H1 (cell line): ENCODE data around the gene SV2C. TPM values are rescaled to one million over a fixed set of nuclear protein-coding genes. Genes with fewer than 3 reads are reported as not detected.

Source experiments
- CTCF ChIA-PET: fragments of 300-600 bp; sonication (Branson Sonifier 250); formaldehyde crosslinking; loops from one replicate; lab custom pipeline; 2021; ENCODE audit not compliant: partially characterized antibody; lab: Charles Lee
- POLR2A ChIA-PET: fragments of 300-600 bp; sonication (Branson Sonifier 250); formaldehyde crosslinking; loops from one replicate; lab custom pipeline; 2021; ENCODE audit warnings: inconsistent platforms; ENCODE audit not compliant: partially characterized antibody; lab: Charles Lee
- DNase-seq, 2 experiments: peaks; one replicate each; pipeline versions ENCODE4 v3.0.0 to v3.0.0-alpha.2; 2010 to 2022; ENCODE audit warnings: low spot score in 2 of 2, low read depth in 1 of 2, mixed read lengths in 1 of 2
- FAIRE-seq: peaks from 2 replicates; lab custom pipeline; 2011; peaks lifted over from hg19 to GRCh38; lab: Jason Lieb, UNC
- H2AFZ ChIP-seq: 2 replicates; pipeline ENCODE4 v1.8.1; 2012; ENCODE audit warnings: low read length, inconsistent platforms
- H2AK5ac ChIP-seq: 2 replicates; pipeline ENCODE4 v1.6.1; 2013; ENCODE audit warnings: low read depth, low read length
- H2BK120ac ChIP-seq: replicated peaks from 2 replicates; pipeline ENCODE3; 2013; ENCODE audit warnings: low read depth, low read length, inconsistent platforms
- H2BK12ac ChIP-seq: 2 replicates; pipeline ENCODE4 v1.6.1; 2013; ENCODE audit warnings: low read depth, low read length
- H2BK15ac ChIP-seq: 2 replicates; pipeline ENCODE4 v1.6.1; 2013; ENCODE audit warnings: low read length
- H2BK20ac ChIP-seq: 2 replicates; pipeline ENCODE4 v1.6.1; 2013; ENCODE audit warnings: low read length
- H2BK5ac ChIP-seq: 2 replicates; pipeline ENCODE4 v1.6.1; 2013; ENCODE audit warnings: low read depth, low read length
- H3K14ac ChIP-seq: 2 replicates; pipeline ENCODE4 v1.6.1; 2013; ENCODE audit warnings: inconsistent platforms; ENCODE audit not compliant: insufficient read length
- H3K18ac ChIP-seq: 2 replicates; pipeline ENCODE4 v1.6.1; 2013; ENCODE audit warnings: low read length; ENCODE audit errors: extremely low read depth
- H3K23ac ChIP-seq: 2 replicates; pipeline ENCODE4 v1.6.1; 2013; ENCODE audit warnings: inconsistent platforms; ENCODE audit not compliant: insufficient read length
- H3K23me2 ChIP-seq: 2 replicates; pipeline ENCODE4 v1.6.1; 2013; ENCODE audit warnings: low read depth, low read length
- H3K27ac ChIP-seq: 2 replicates; pipeline ENCODE4 v1.6.1; 2011; ENCODE audit warnings: low read depth, low read length, inconsistent platforms
- H3K27me3 ChIP-seq, 4 experiments: replicated peaks in 1 of 4; 1 replicate in 1 of 4; 2 replicates in 3 of 4; pipeline versions ENCODE4 v1.6.1 to v1.8.1; 2011 to 2013; ENCODE audit warnings: low read length in 3 of 4, mild to moderate bottlenecking in 3 of 4, inconsistent platforms in 2 of 4, mixed read lengths in 2 of 4, moderate library complexity in 1 of 4; ENCODE audit not compliant: control insufficient read depth in 3 of 4, insufficient read depth in 3 of 4; ENCODE audit errors: extremely low read depth in 1 of 4
- H3K36me3 ChIP-seq, 4 experiments: 2 replicates each; pipeline versions ENCODE4 v1.6.1 to v1.8.1; 2011 to 2013; ENCODE audit warnings: mild to moderate bottlenecking in 4 of 4, low read length in 3 of 4, moderate library complexity in 2 of 4, control low read depth in 1 of 4, inconsistent platforms in 1 of 4; ENCODE audit not compliant: insufficient read depth in 4 of 4, control insufficient read depth in 2 of 4
- H3K4ac ChIP-seq: replicated peaks from 2 replicates; pipeline ENCODE3; 2013; ENCODE audit warnings: low read length, low read depth, mixed read lengths, inconsistent platforms; ENCODE audit not compliant: insufficient read length
- H3K4me1 ChIP-seq, 4 experiments: replicated peaks in 1 of 4; 1 replicate in 1 of 4; 2 replicates in 3 of 4; pipeline versions ENCODE4 v1.6.1 to v1.8.1; 2011 to 2013; ENCODE audit warnings: low read length in 3 of 4, inconsistent platforms in 2 of 4, mixed read lengths in 1 of 4; ENCODE audit not compliant: insufficient read depth in 4 of 4, control insufficient read depth in 3 of 4
- H3K4me2 ChIP-seq, 2 experiments: 2 replicates each; pipeline versions ENCODE4 v1.6.1 to v1.8.1; 2011 to 2013; ENCODE audit warnings: low read depth in 2 of 2, low read length in 2 of 2, control low read depth in 1 of 2, inconsistent platforms in 1 of 2, mild to moderate bottlenecking in 1 of 2; ENCODE audit not compliant: insufficient read depth in 1 of 2
- H3K4me3 ChIP-seq, 4 experiments: fragments of 200-600, 300-600 bp in 1 of 4; sonication (generic), shearing (Covaris generic), sonication (Bioruptor Twin) in 1 of 4; 2 replicates each; pipeline versions ENCODE4 v1.5.1 to v1.8.1; 2011 to 2016; ENCODE audit warnings: low read length in 4 of 4, low read depth in 3 of 4, control low read depth in 2 of 4, inconsistent platforms in 2 of 4, mild to moderate bottlenecking in 2 of 4, mixed read lengths in 1 of 4, moderate library complexity in 1 of 4; ENCODE audit not compliant: insufficient read depth in 2 of 4; ENCODE audit errors: extremely low read depth in 1 of 4
- H3K56ac ChIP-seq: replicated peaks from 2 replicates; pipeline ENCODE3; 2013; ENCODE audit warnings: low read depth, mild to moderate bottlenecking, mixed read lengths, low read length, inconsistent platforms; ENCODE audit not compliant: insufficient read length
- H3K79me1 ChIP-seq: 2 replicates; pipeline ENCODE4 v1.6.1; 2013; ENCODE audit warnings: low read depth, low read length, control low read depth
- H3K79me2 ChIP-seq, 2 experiments: 2 replicates each; pipeline versions ENCODE4 v1.6.1 to v1.8.1; 2012 to 2013; ENCODE audit warnings: low read length in 2 of 2, mild to moderate bottlenecking in 2 of 2, inconsistent platforms in 1 of 2; ENCODE audit not compliant: insufficient read depth in 2 of 2, control insufficient read depth in 1 of 2
- H3K9ac ChIP-seq, 4 experiments: replicated peaks in 1 of 4; 1 replicate in 1 of 4; 2 replicates in 3 of 4; pipeline versions ENCODE4 v1.6.1 to v1.8.1; 2011 to 2013; ENCODE audit warnings: low read depth in 3 of 4, low read length in 3 of 4, control low read depth in 2 of 4, mild to moderate bottlenecking in 2 of 4, moderate library complexity in 2 of 4, inconsistent platforms in 1 of 4; ENCODE audit errors: extremely low read depth in 1 of 4
- H3K9me3 ChIP-seq, 2 experiments: 2 replicates each; pipeline versions ENCODE4 v1.6.1 to v1.8.1; 2012 to 2013; ENCODE audit warnings: mild to moderate bottlenecking in 2 of 2, moderate library complexity in 2 of 2, control low read depth in 1 of 2, inconsistent platforms in 1 of 2, low read depth in 1 of 2, low read length in 1 of 2, mixed read lengths in 1 of 2; ENCODE audit not compliant: insufficient read depth in 2 of 2
- H4K20me1 ChIP-seq, 2 experiments: replicated peaks in 1 of 2; 2 replicates each; pipeline versions ENCODE3 to v1.8.1; 2011 to 2013; ENCODE audit warnings: inconsistent platforms in 2 of 2, low read length in 2 of 2, mild to moderate bottlenecking in 1 of 2; ENCODE audit not compliant: insufficient read depth in 2 of 2, control insufficient read depth in 1 of 2
- H4K5ac ChIP-seq: 2 replicates; pipeline ENCODE4 v1.6.1; 2013; ENCODE audit warnings: low read length, low read depth, mixed read lengths, inconsistent platforms; ENCODE audit not compliant: insufficient read length
- H4K8ac ChIP-seq: 2 replicates; pipeline ENCODE4 v1.8.0; 2013; ENCODE audit warnings: mild to moderate bottlenecking, moderate library complexity, low read length, inconsistent platforms; ENCODE audit not compliant: insufficient read depth; ENCODE audit errors: extremely low read depth
- H4K91ac ChIP-seq: replicated peaks from 2 replicates; pipeline ENCODE3; 2013; ENCODE audit warnings: low read length, mixed read lengths, inconsistent platforms; ENCODE audit not compliant: insufficient read length
- CBX8 ChIP-seq: fragments of 300-800, 300-1000 bp; sonication (generic); IDR thresholded peaks from 2 replicates; pipeline ENCODE4 v1.7.1; 2016; ENCODE audit warnings: low read depth, low read length, borderline replicate concordance
- RFX5 ChIP-seq: IDR thresholded peaks from 2 replicates; pipeline ENCODE4 v1.6.1; 2011; ENCODE audit warnings: low read depth, low read length, improper control_type of control experiment, borderline replicate concordance
- WGBS, 2 experiments: shearing (Covaris generic) in 1 of 2; methylation state at CpG; one replicate each; pipeline versions ENCODE4 v1.1.6 to v1.1.7; 2013 to 2015; ENCODE audit warnings: low lambda C conversion rate in 2 of 2, mixed read lengths in 2 of 2, inconsistent platforms in 1 of 2, low coverage in 1 of 2, missing lambda C conversion rate in 1 of 2; ENCODE audit not compliant: insufficient replicate concordance in 2 of 2, insufficient coverage in 1 of 2, insufficient read length in 1 of 2; ENCODE audit errors: extremely low coverage in 1 of 2, missing lambda C conversion rate in 1 of 2; 5-methylcytosine and 5-hydroxymethylcytosine counted together
- polyA plus RNA-seq, 7 experiments: library from polyadenylated mRNA; depleted of rRNA in 3 of 7; stranded (reverse) in 5 of 7; unstranded in 2 of 7; fragments of >200 nt in 5 of 7; fragments of 200-250 nt in 2 of 7; gene quantifications; 1 replicate in 5 of 7; 2 replicates in 1 of 7; 4 replicates in 1 of 7; pipeline versions ENCODE4 v1.2.1 to v1.2.3, GENCODE V29; 2011 to 2013; ENCODE audit warnings: missing spikeins in 2 of 7, mixed read lengths in 2 of 7
- total RNA-seq: library from RNA; stranded (reverse); fragmentation: NEBNext Ultra II Directional; extraction: Animal tissue kit (Norgen Biotek cat#: 25700); gene quantifications from 2 replicates; pipeline ENCODE4 v1.2.1, GENCODE V29; 2021

SV2C gene
- total and polyA plus RNA-seq, 2 of the 8 experiments (the other 6 are each of a cell fraction or from before 2014, with no cell fraction given) = 0.08 to 0.24 TPM

DNA sequence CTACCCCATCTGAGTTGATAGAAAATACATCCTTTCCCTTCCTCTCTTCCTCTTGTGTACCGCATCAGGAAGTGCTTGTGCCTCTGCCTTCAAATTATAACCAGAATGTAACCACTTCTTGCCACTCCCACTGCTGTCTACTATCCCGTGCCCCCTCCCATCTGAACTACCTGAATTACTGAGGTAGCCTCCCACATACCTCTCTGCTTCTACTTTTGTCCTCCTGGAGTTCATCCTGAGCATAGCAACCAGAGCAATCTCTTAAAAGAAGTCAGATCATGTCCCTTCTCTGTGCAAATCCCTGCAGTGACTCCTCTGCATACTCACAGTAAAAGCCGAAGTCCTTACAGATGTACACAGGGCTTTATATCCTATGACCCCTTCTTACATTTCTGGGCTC, 23.0 kb downstream of the SV2C start:
- WGBS, 2 experiments = 81% methylated on average over 3 of the region's 3 CpGs; no CpG with 5 or more reads in 1 of the 2 experiments
- Histone ChIP-seq H3K27ac (no peak overlapping the region), H2BK15ac (no peak overlapping the region), H2BK20ac (no peak overlapping the region), H3K9me3 (no peaks in the 10 kb centered on the region), H4K20me1 (no peaks in the 10 kb centered on the region), H3K79me2 (no peaks in the 10 kb centered on the region), H3K4ac (no peak overlapping the region), H4K8ac (no peak overlapping the region), H3K4me1 (no peaks in the 10 kb centered on the region), H3K79me1 (no peaks in the 10 kb centered on the region), H2AK5ac (no peak overlapping the region), H3K23ac (no peak overlapping the region), H2BK12ac (no peak overlapping the region), H3K9ac (no peak overlapping the region), H3K56ac (no peak overlapping the region), H3K4me3 (no peak overlapping the region), H2AFZ (no peak overlapping the region), H3K23me2 (no peaks in the 10 kb centered on the region; the same call in 1 of the 2 replicates), H4K91ac (no peak overlapping the region), H2BK120ac (no peak overlapping the region), H3K27me3 (no peaks in the 10 kb centered on the region), H4K5ac (no peak overlapping the region), H3K4me2 (no peak overlapping the region)
- ChIA-PET CTCF (interaction anchor here (0.7 to 2.9 kb wide), 6 partner anchors 8 to 103 kb away, joined by 3 to 16 read pairs (median 4); no protein-coding TSS in a partner anchor), POLR2A (no interaction called here)
- FAIRE-seq (no peak), DNase-seq (no peak)
- TF ChIP-seq RFX5 (no peak), CBX8 (no peak)
- TF ChIP-seq, all 59 proteins: peak for 0
- H2BK5ac ChIP-seq = no peak overlapping the region
- H3K14ac ChIP-seq = no peak overlapping the region
- no peak overlapping the region for H3K18ac ChIP-seq
- no peaks in the 10 kb centered on the region for H3K36me3 ChIP-seq
